H1 (cell line): Measurements from ENCODE around the gene SLC2A10. TPM values are rescaled to one million over a fixed set of nuclear protein-coding genes. Genes with fewer than 3 reads are reported as not detected.

Experiments used
- CTCF ChIA-PET: fragments of 300-600 bp; sonication (Branson Sonifier 250); formaldehyde crosslinking; loops from one replicate; lab custom pipeline; 2021; ENCODE audit not compliant: partially characterized antibody; lab: Charles Lee
- POLR2A ChIA-PET: fragments of 300-600 bp; sonication (Branson Sonifier 250); formaldehyde crosslinking; loops from one replicate; lab custom pipeline; 2021; ENCODE audit warnings: inconsistent platforms; ENCODE audit not compliant: partially characterized antibody; lab: Charles Lee
- DNase-seq, 2 experiments: peaks; one replicate each; pipeline versions ENCODE4 v3.0.0 to v3.0.0-alpha.2; 2010 to 2022; ENCODE audit warnings: low spot score in 2 of 2, low read depth in 1 of 2, mixed read lengths in 1 of 2
- FAIRE-seq: peaks from 2 replicates; lab custom pipeline; 2011; peaks lifted over from hg19 to GRCh38; lab: Jason Lieb, UNC
- H2AFZ ChIP-seq: 2 replicates; pipeline ENCODE4 v1.8.1; 2012; ENCODE audit warnings: low read length, inconsistent platforms
- H2AK5ac ChIP-seq: 2 replicates; pipeline ENCODE4 v1.6.1; 2013; ENCODE audit warnings: low read depth, low read length
- H2BK120ac ChIP-seq: replicated peaks from 2 replicates; pipeline ENCODE3; 2013; ENCODE audit warnings: low read depth, low read length, inconsistent platforms
- H2BK12ac ChIP-seq: 2 replicates; pipeline ENCODE4 v1.6.1; 2013; ENCODE audit warnings: low read depth, low read length
- H2BK15ac ChIP-seq: 2 replicates; pipeline ENCODE4 v1.6.1; 2013; ENCODE audit warnings: low read length
- H2BK20ac ChIP-seq: 2 replicates; pipeline ENCODE4 v1.6.1; 2013; ENCODE audit warnings: low read length
- H2BK5ac ChIP-seq: 2 replicates; pipeline ENCODE4 v1.6.1; 2013; ENCODE audit warnings: low read depth, low read length
- H3K14ac ChIP-seq: 2 replicates; pipeline ENCODE4 v1.6.1; 2013; ENCODE audit warnings: inconsistent platforms; ENCODE audit not compliant: insufficient read length
- H3K18ac ChIP-seq: 2 replicates; pipeline ENCODE4 v1.6.1; 2013; ENCODE audit warnings: low read length; ENCODE audit errors: extremely low read depth
- H3K23ac ChIP-seq: 2 replicates; pipeline ENCODE4 v1.6.1; 2013; ENCODE audit warnings: inconsistent platforms; ENCODE audit not compliant: insufficient read length
- H3K23me2 ChIP-seq: 2 replicates; pipeline ENCODE4 v1.6.1; 2013; ENCODE audit warnings: low read depth, low read length
- H3K27ac ChIP-seq: 2 replicates; pipeline ENCODE4 v1.6.1; 2011; ENCODE audit warnings: low read depth, low read length, inconsistent platforms
- H3K27me3 ChIP-seq, 4 experiments: replicated peaks in 1 of 4; 1 replicate in 1 of 4; 2 replicates in 3 of 4; pipeline versions ENCODE4 v1.6.1 to v1.8.1; 2011 to 2013; ENCODE audit warnings: low read length in 3 of 4, mild to moderate bottlenecking in 3 of 4, inconsistent platforms in 2 of 4, mixed read lengths in 2 of 4, moderate library complexity in 1 of 4; ENCODE audit not compliant: control insufficient read depth in 3 of 4, insufficient read depth in 3 of 4; ENCODE audit errors: extremely low read depth in 1 of 4
- H3K36me3 ChIP-seq, 4 experiments: 2 replicates each; pipeline versions ENCODE4 v1.6.1 to v1.8.1; 2011 to 2013; ENCODE audit warnings: mild to moderate bottlenecking in 4 of 4, low read length in 3 of 4, moderate library complexity in 2 of 4, control low read depth in 1 of 4, inconsistent platforms in 1 of 4; ENCODE audit not compliant: insufficient read depth in 4 of 4, control insufficient read depth in 2 of 4
- H3K4ac ChIP-seq: replicated peaks from 2 replicates; pipeline ENCODE3; 2013; ENCODE audit warnings: low read length, low read depth, mixed read lengths, inconsistent platforms; ENCODE audit not compliant: insufficient read length
- H3K4me1 ChIP-seq, 4 experiments: replicated peaks in 1 of 4; 1 replicate in 1 of 4; 2 replicates in 3 of 4; pipeline versions ENCODE4 v1.6.1 to v1.8.1; 2011 to 2013; ENCODE audit warnings: low read length in 3 of 4, inconsistent platforms in 2 of 4, mixed read lengths in 1 of 4; ENCODE audit not compliant: insufficient read depth in 4 of 4, control insufficient read depth in 3 of 4
- H3K4me2 ChIP-seq, 2 experiments: 2 replicates each; pipeline versions ENCODE4 v1.6.1 to v1.8.1; 2011 to 2013; ENCODE audit warnings: low read depth in 2 of 2, low read length in 2 of 2, control low read depth in 1 of 2, inconsistent platforms in 1 of 2, mild to moderate bottlenecking in 1 of 2; ENCODE audit not compliant: insufficient read depth in 1 of 2
- H3K4me3 ChIP-seq, 4 experiments: fragments of 200-600, 300-600 bp in 1 of 4; sonication (generic), shearing (Covaris generic), sonication (Bioruptor Twin) in 1 of 4; 2 replicates each; pipeline versions ENCODE4 v1.5.1 to v1.8.1; 2011 to 2016; ENCODE audit warnings: low read length in 4 of 4, low read depth in 3 of 4, control low read depth in 2 of 4, inconsistent platforms in 2 of 4, mild to moderate bottlenecking in 2 of 4, mixed read lengths in 1 of 4, moderate library complexity in 1 of 4; ENCODE audit not compliant: insufficient read depth in 2 of 4; ENCODE audit errors: extremely low read depth in 1 of 4
- H3K56ac ChIP-seq: replicated peaks from 2 replicates; pipeline ENCODE3; 2013; ENCODE audit warnings: low read depth, mild to moderate bottlenecking, mixed read lengths, low read length, inconsistent platforms; ENCODE audit not compliant: insufficient read length
- H3K79me1 ChIP-seq: 2 replicates; pipeline ENCODE4 v1.6.1; 2013; ENCODE audit warnings: low read depth, low read length, control low read depth
- H3K79me2 ChIP-seq, 2 experiments: 2 replicates each; pipeline versions ENCODE4 v1.6.1 to v1.8.1; 2012 to 2013; ENCODE audit warnings: low read length in 2 of 2, mild to moderate bottlenecking in 2 of 2, inconsistent platforms in 1 of 2; ENCODE audit not compliant: insufficient read depth in 2 of 2, control insufficient read depth in 1 of 2
- H3K9ac ChIP-seq, 4 experiments: replicated peaks in 1 of 4; 1 replicate in 1 of 4; 2 replicates in 3 of 4; pipeline versions ENCODE4 v1.6.1 to v1.8.1; 2011 to 2013; ENCODE audit warnings: low read depth in 3 of 4, low read length in 3 of 4, control low read depth in 2 of 4, mild to moderate bottlenecking in 2 of 4, moderate library complexity in 2 of 4, inconsistent platforms in 1 of 4; ENCODE audit errors: extremely low read depth in 1 of 4
- H3K9me3 ChIP-seq, 2 experiments: 2 replicates each; pipeline versions ENCODE4 v1.6.1 to v1.8.1; 2012 to 2013; ENCODE audit warnings: mild to moderate bottlenecking in 2 of 2, moderate library complexity in 2 of 2, control low read depth in 1 of 2, inconsistent platforms in 1 of 2, low read depth in 1 of 2, low read length in 1 of 2, mixed read lengths in 1 of 2; ENCODE audit not compliant: insufficient read depth in 2 of 2
- H4K20me1 ChIP-seq, 2 experiments: replicated peaks in 1 of 2; 2 replicates each; pipeline versions ENCODE3 to v1.8.1; 2011 to 2013; ENCODE audit warnings: inconsistent platforms in 2 of 2, low read length in 2 of 2, mild to moderate bottlenecking in 1 of 2; ENCODE audit not compliant: insufficient read depth in 2 of 2, control insufficient read depth in 1 of 2
- H4K5ac ChIP-seq: 2 replicates; pipeline ENCODE4 v1.6.1; 2013; ENCODE audit warnings: low read length, low read depth, mixed read lengths, inconsistent platforms; ENCODE audit not compliant: insufficient read length
- H4K8ac ChIP-seq: 2 replicates; pipeline ENCODE4 v1.8.0; 2013; ENCODE audit warnings: mild to moderate bottlenecking, moderate library complexity, low read length, inconsistent platforms; ENCODE audit not compliant: insufficient read depth; ENCODE audit errors: extremely low read depth
- H4K91ac ChIP-seq: replicated peaks from 2 replicates; pipeline ENCODE3; 2013; ENCODE audit warnings: low read length, mixed read lengths, inconsistent platforms; ENCODE audit not compliant: insufficient read length
- KDM4A ChIP-seq: IDR thresholded peaks from one replicate; pipeline ENCODE4 v1.7.1; 2012; ENCODE audit warnings: low read depth, mild to moderate bottlenecking, moderate library complexity, low read length, inconsistent platforms; ENCODE audit not compliant: severe bottlenecking
- PHF8 ChIP-seq: fragments of 200-600 bp; sonication (generic); conservative IDR thresholded peaks from 2 replicates; pipeline ENCODE4 v1.7.1; 2012; ENCODE audit warnings: low read depth, mild to moderate bottlenecking, inconsistent platforms, low read length, moderate library complexity
- POLR2A ChIP-seq, 2 experiments: IDR thresholded peaks; 1 replicate in 1 of 2; 2 replicates in 1 of 2; pipeline ENCODE4 v1.6.1; 2011; ENCODE audit warnings: low read depth in 2 of 2, low read length in 2 of 2, mild to moderate bottlenecking in 2 of 2; ENCODE audit errors: control extremely low read depth in 1 of 2
- WGBS, 2 experiments: shearing (Covaris generic) in 1 of 2; methylation state at CpG; one replicate each; pipeline versions ENCODE4 v1.1.6 to v1.1.7; 2013 to 2015; ENCODE audit warnings: low lambda C conversion rate in 2 of 2, mixed read lengths in 2 of 2, inconsistent platforms in 1 of 2, low coverage in 1 of 2, missing lambda C conversion rate in 1 of 2; ENCODE audit not compliant: insufficient replicate concordance in 2 of 2, insufficient coverage in 1 of 2, insufficient read length in 1 of 2; ENCODE audit errors: extremely low coverage in 1 of 2, missing lambda C conversion rate in 1 of 2; 5-methylcytosine and 5-hydroxymethylcytosine counted together
- polyA plus RNA-seq, 7 experiments: library from polyadenylated mRNA; depleted of rRNA in 3 of 7; stranded (reverse) in 5 of 7; unstranded in 2 of 7; fragments of >200 nt in 5 of 7; fragments of 200-250 nt in 2 of 7; gene quantifications; 1 replicate in 5 of 7; 2 replicates in 1 of 7; 4 replicates in 1 of 7; pipeline versions ENCODE4 v1.2.1 to v1.2.3, GENCODE V29; 2011 to 2013; ENCODE audit warnings: missing spikeins in 2 of 7, mixed read lengths in 2 of 7
- total RNA-seq: library from RNA; stranded (reverse); fragmentation: NEBNext Ultra II Directional; extraction: Animal tissue kit (Norgen Biotek cat#: 25700); gene quantifications from 2 replicates; pipeline ENCODE4 v1.2.1, GENCODE V29; 2021

The SLC2A10 gene
- total and polyA plus RNA-seq, 2 of the 8 experiments (the other 6 are each of a cell fraction or from before 2014, with no cell fraction given) = 9.0 to 9.7 TPM

DNA sequence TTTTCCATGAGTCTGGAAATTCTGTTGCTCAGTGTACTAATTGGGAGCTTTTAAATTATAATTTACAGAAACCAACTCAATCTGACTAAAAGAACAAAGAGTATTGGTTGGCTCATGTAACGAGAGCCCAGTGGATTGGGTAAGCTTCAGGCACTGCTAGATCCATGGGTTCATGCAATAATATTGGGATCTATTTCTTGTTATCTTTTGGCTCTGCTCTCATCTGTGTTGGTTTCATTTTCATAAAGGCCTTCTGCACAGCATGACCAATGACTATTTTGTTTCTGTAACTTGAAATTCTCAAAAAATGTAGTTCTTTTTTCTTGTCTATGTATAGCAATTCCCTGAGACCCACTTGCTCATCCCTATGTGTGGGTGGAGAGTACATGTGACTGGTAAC, 12.0 kb downstream of the SLC2A10 start:
- Histone ChIP-seq H3K4ac (no peak overlapping the region), H3K56ac (no peak overlapping the region), H3K27me3 (no peaks in the 10 kb centered on the region; a peak in 1 of 7 replicates), H2BK20ac (no peak overlapping the region), H4K5ac (no peak overlapping the region), H3K18ac (no peak overlapping the region), H3K4me1 (no peaks in the 10 kb centered on the region), H2BK12ac (no peak overlapping the region), H2BK5ac (no peak overlapping the region), H3K9me3 (peaks cover 10% of the 10 kb centered on the region in 2 experiments; a peak in 2 of 4 replicates), H2BK15ac (no peak overlapping the region), H2AK5ac (no peak overlapping the region), H3K9ac (no peak overlapping the region), H4K20me1 (peaks cover 0 to 4% of the 10 kb centered on the region in 2 experiments), H3K79me1 (no peaks in the 10 kb centered on the region), H3K36me3 (peaks cover 0 to 12% (median 5%) of the 10 kb centered on the region in 4 experiments; a peak in 3 of 8 replicates), H3K79me2 (no peaks in the 10 kb centered on the region), H2AFZ (no peak overlapping the region), H3K4me3 (no peak overlapping the region), H4K91ac (no peak overlapping the region), H3K27ac (no peak overlapping the region), H4K8ac (no peak overlapping the region), H3K4me2 (no peak overlapping the region), H3K23ac (no peak overlapping the region), H3K23me2 (peaks cover 8% of the 10 kb centered on the region; the same call in 1 of the 2 replicates), H3K14ac (no peak overlapping the region), H2BK120ac (no peak overlapping the region)
- WGBS, 2 experiments = 88% methylated on average over 1 of the region's 1 CpG; no CpG with 5 or more reads in 1 of the 2 experiments
- ChIA-PET CTCF (interaction anchor here (0.6 to 1.0 kb wide), 3 partner anchors 32 to 712 kb away, joined by 3 to 4 read pairs (median 3); no protein-coding TSS in a partner anchor), POLR2A (interaction anchor here (1.5 kb wide), 1 partner anchor 11 kb away, joined by 3 read pairs; no protein-coding TSS in a partner anchor)
- no peak for FAIRE-seq
- TF ChIP-seq KDM4A = no peak
- TF ChIP-seq PHF8 = no peak
- no peak for TF ChIP-seq POLR2A (IDR thresholded peaks at IDR 0.05; ENCODE audit: control extremely low read depth in 1 of 2, low read depth in 2 of 2, low read length in 2 of 2)
- DNase-seq = no peak
